Neural crest cell (in vitro differentiated cells): ENCODE measurements around the gene EGFR. TPM values are rescaled to one million over a fixed set of nuclear protein-coding genes. Genes with fewer than 3 reads are reported as not detected.

Source experiments
- DNase-seq: peaks from one replicate; pipeline ENCODE4 v3.0.0; 2021; ENCODE audit warnings: low read depth, mixed read lengths, low spot score
- H3K27ac Mint-ChIP-seq: one replicate; pipeline ENCODE4 v1.8.0; 2021; ENCODE audit warnings: mild to moderate bottlenecking, mixed read lengths; ENCODE audit not compliant: unreplicated experiment
- H3K27me3 Mint-ChIP-seq: 2 replicates; pipeline ENCODE4 v1.8.0; 2021; ENCODE audit warnings: low read depth, mild to moderate bottlenecking, mixed read lengths
- H3K36me3 Mint-ChIP-seq: 2 replicates; pipeline ENCODE4 v1.8.0; 2021; ENCODE audit warnings: low read depth, mild to moderate bottlenecking, mixed read lengths
- H3K4me1 Mint-ChIP-seq: 2 replicates; pipeline ENCODE4 v1.8.0; 2021; ENCODE audit warnings: mixed read lengths
- H3K4me3 Mint-ChIP-seq: one replicate; pipeline ENCODE4 v1.8.0; 2021; ENCODE audit warnings: mild to moderate bottlenecking, mixed read lengths
- H3K9me3 Mint-ChIP-seq: 2 replicates; pipeline ENCODE4 v1.8.0; 2021; ENCODE audit warnings: mixed read lengths
- total RNA-seq: library from RNA; stranded (reverse); gene quantifications from 2 replicates; pipeline ENCODE4 v1.2.1, GENCODE V29; 2021
- TF ChIP-seq, protein P1 (sequence below): fragments of 200-600 bp; sonication (generic); conservative IDR thresholded peaks from 2 replicates; pipeline ENCODE4 v1.5.0; 2021; ENCODE audit warnings: antibody characterized with exemption, mild to moderate bottlenecking

EGFR gene
- total RNA-seq, 1 donor from 2014 or later = 2.3 TPM

DNA sequence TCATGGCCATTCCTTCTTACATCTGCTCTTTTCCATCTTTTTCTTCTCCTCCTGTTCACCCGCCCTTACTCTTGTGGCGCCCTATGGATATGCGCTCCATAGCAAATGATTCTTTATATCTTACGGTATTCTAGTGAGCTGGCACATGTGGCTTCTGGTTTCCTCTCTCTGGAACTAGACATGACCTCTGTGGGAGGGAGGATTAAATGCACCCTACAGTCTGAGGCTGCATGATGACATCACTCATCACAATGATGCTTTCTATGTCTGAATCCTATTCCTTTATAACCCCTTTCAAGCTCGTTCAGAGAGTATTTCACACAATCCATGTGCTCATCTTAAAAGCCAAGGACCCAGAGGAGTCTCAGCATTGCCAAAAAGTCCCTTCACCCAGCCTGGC is 153.3 kb downstream of the EGFR start:
- H3K27me3 Mint-ChIP-seq = no peaks in the 10 kb centered on the region
- H3K9me3 Mint-ChIP-seq = no peaks in the 10 kb centered on the region

DNA sequence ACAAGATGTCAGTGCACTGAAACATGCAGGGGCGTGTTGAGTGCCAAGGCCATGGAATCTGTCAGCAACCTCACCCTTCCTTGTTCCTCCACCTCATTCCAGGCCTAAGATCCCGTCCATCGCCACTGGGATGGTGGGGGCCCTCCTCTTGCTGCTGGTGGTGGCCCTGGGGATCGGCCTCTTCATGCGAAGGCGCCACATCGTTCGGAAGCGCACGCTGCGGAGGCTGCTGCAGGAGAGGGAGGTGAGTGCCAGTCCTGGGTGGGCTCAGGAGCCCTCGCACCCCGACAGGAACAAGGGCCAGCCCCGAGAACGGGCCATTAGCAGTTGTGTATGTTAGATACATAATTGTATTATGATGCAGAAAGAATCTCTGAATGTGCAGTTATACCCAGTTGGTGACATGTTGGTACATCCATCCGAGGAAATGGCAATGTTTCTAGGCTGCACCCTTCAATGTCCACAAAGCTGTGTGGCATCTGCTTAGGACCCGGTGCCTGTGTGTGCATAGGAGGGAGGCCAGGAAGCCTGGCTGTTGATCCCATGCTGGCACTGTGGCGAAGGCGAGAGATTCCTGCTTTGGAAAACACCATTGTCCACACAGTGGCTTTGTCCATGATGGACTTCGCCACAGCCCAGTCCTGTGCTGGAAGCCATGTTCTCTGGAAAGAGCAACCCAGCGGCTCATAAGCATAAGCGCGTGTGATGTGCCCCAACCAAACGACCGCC is 154.2 kb downstream of the EGFR start:
- TF ChIP-seq, protein P1, sequence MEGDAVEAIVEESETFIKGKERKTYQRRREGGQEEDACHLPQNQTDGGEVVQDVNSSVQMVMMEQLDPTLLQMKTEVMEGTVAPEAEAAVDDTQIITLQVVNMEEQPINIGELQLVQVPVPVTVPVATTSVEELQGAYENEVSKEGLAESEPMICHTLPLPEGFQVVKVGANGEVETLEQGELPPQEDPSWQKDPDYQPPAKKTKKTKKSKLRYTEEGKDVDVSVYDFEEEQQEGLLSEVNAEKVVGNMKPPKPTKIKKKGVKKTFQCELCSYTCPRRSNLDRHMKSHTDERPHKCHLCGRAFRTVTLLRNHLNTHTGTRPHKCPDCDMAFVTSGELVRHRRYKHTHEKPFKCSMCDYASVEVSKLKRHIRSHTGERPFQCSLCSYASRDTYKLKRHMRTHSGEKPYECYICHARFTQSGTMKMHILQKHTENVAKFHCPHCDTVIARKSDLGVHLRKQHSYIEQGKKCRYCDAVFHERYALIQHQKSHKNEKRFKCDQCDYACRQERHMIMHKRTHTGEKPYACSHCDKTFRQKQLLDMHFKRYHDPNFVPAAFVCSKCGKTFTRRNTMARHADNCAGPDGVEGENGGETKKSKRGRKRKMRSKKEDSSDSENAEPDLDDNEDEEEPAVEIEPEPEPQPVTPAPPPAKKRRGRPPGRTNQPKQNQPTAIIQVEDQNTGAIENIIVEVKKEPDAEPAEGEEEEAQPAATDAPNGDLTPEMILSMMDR = no peak
- DNase-seq = no peak
- Mint-ChIP-seq H3K27me3 (no peaks in the 10 kb centered on the region), H3K36me3 (no peaks in the 10 kb centered on the region), H3K27ac (no peak overlapping the region), H3K4me1 (peaks cover 20% of the 10 kb centered on the region), H3K9me3 (no peaks in the 10 kb centered on the region), H3K4me3 (no peak overlapping the region)

More for the DNA sequence above, 153.3 kb downstream of the EGFR start:
- no peak overlapping the region for H3K27ac Mint-ChIP-seq
- peaks cover 11% of the 10 kb centered on the region for H3K4me1 Mint-ChIP-seq
- H3K4me3 Mint-ChIP-seq = no peak overlapping the region
- TF ChIP-seq, protein P1 = no peak
- H3K36me3 Mint-ChIP-seq = no peaks in the 10 kb centered on the region
- no peak for DNase-seq

DNA sequence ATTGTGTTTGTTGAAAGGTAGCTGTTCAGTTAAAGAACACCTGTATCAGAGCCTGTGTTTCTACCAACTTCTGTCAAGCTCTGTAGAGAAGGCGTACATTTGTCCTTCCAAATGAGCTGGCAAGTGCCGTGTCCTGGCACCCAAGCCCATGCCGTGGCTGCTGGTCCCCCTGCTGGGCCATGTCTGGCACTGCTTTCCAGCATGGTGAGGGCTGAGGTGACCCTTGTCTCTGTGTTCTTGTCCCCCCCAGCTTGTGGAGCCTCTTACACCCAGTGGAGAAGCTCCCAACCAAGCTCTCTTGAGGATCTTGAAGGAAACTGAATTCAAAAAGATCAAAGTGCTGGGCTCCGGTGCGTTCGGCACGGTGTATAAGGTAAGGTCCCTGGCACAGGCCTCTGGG is 154.9 kb downstream of the EGFR start:
- TF ChIP-seq, protein P1 = peak; percentile 21
- Mint-ChIP-seq H3K4me3 (no peak overlapping the region), H3K27me3 (no peaks in the 10 kb centered on the region), H3K4me1 (peaks cover 26% of the 10 kb centered on the region), H3K36me3 (no peaks in the 10 kb centered on the region), H3K9me3 (no peaks in the 10 kb centered on the region), H3K27ac (no peak overlapping the region)
- DNase-seq = no peak

DNA sequence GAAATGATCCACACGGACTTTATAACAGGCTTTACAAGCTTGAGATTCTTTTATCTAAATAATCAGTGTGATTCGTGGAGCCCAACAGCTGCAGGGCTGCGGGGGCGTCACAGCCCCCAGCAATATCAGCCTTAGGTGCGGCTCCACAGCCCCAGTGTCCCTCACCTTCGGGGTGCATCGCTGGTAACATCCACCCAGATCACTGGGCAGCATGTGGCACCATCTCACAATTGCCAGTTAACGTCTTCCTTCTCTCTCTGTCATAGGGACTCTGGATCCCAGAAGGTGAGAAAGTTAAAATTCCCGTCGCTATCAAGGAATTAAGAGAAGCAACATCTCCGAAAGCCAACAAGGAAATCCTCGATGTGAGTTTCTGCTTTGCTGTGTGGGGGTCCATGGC is 155.6 kb downstream of the EGFR start:
- Mint-ChIP-seq H3K36me3 (no peaks in the 10 kb centered on the region), H3K27me3 (no peaks in the 10 kb centered on the region), H3K4me3 (no peak overlapping the region), H3K4me1 (peaks cover 34% of the 10 kb centered on the region), H3K27ac (no peak overlapping the region), H3K9me3 (no peaks in the 10 kb centered on the region)
- TF ChIP-seq, protein P1 = no peak
- DNase-seq = no peak

DNA sequence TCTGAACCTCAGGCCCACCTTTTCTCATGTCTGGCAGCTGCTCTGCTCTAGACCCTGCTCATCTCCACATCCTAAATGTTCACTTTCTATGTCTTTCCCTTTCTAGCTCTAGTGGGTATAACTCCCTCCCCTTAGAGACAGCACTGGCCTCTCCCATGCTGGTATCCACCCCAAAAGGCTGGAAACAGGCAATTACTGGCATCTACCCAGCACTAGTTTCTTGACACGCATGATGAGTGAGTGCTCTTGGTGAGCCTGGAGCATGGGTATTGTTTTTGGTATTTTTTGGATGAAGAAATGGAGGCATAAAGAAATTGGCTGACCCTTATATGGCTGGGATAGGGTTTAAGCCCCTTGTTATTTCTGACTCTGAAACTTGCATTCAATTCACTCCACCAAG is 156.0 kb downstream of the EGFR start:
- TF ChIP-seq, protein P1 = no peak
- Mint-ChIP-seq H3K36me3 (no peaks in the 10 kb centered on the region), H3K9me3 (no peaks in the 10 kb centered on the region), H3K27me3 (no peaks in the 10 kb centered on the region), H3K27ac (no peak overlapping the region), H3K4me3 (no peak overlapping the region), H3K4me1 (peaks cover 38% of the 10 kb centered on the region)
- no peak for DNase-seq
